HL-60 (cell line): ENCODE measurements around the gene ASPDH.

ENCODE experiments used
- CTCF ChIP-seq: IDR thresholded peaks from one replicate; pipeline ENCODE4 v1.5.1; 2011; ENCODE audit warnings: low read length, control low read depth, inconsistent platforms; ENCODE audit not compliant: insufficient read depth
- POLR2AphosphoS5 ChIP-seq: IDR thresholded peaks from 2 replicates; pipeline ENCODE4 v1.6.1; 2012; ENCODE audit warnings: low read depth

DNA sequence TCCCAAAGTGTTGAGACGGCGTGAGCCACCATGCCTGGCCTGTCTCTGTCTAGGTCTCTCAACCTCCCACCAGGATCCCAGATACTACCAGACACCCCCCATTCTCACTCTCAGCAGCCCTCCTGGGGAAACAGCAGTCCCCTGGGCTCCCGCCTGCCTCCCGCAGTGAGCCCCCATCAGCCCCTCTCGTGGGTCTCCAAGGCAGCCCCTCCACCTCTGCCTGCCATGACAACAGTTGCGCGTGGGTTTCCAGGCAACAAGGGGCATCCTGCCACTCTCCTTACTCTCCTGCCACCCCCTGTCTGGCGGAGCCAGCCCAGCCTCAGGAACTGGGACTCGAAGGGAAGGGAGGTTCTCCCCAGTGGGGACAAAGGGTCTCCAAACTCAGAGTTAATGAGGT, 49.3 kb upstream of the ASPDH start:
- TF ChIP-seq CTCF (no peak), POLR2AphosphoS5 (no peak)
